HG03064 (cell line): ENCODE data around the gene GLO1.
A peak's percentile ranks its signal among the peaks of the same experiment; 100 is the strongest.

Experiments used
- ATAC-seq: cut with Tn5 transposase; IDR thresholded peaks from one replicate; pipeline ENCODE4 v1.9.1; 2021; ENCODE audit warnings: low read depth; ENCODE audit not compliant: unreplicated experiment

Gene GLO1

DNA sequence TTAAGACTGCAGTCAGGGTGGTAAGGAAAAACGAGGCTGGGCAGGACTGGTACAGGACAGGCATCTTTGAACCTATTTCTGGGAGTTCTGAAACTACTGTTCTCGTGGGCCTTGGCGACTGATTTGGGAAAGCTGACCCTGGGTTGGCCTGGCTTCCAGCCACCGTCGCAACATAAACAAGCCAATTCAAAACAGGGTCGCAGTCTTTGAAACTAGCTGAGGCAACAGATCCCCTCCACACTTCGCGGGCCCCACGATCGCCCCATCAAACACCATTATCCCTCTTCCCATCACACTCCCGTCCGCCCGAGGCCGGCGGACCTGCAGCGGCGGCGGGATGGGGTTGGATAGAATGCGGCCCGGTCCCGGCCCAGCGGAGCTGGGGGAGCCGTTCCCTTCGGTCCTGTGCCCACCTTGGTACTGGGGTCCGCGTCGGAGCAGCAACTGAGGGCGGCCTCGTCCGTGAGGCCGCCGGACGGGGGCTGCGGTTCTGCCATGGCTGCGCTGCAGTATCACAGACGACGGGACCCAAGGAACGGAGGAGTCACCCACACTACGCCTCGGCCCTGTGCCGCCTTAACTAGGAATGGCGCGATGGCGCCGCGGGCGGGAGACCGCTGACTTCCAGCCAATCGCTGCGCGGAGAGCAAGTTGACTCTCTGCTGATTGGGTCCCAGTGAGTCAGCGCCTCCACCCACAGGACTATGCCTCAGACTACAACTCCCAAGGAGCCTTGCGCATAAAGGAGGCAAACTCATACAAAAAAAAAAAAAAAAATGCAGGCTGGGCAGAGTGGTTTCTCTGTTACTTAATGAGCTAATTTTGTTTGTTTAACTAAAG lies at the start of gene GLO1:
TSS of gene GLO1 (minus strand) at position 588 of the 840 bp plus-strand sequence. CDS start at position 497, 91 bp downstream.
- peak; percentile 99 for ATAC-seq

DNA sequence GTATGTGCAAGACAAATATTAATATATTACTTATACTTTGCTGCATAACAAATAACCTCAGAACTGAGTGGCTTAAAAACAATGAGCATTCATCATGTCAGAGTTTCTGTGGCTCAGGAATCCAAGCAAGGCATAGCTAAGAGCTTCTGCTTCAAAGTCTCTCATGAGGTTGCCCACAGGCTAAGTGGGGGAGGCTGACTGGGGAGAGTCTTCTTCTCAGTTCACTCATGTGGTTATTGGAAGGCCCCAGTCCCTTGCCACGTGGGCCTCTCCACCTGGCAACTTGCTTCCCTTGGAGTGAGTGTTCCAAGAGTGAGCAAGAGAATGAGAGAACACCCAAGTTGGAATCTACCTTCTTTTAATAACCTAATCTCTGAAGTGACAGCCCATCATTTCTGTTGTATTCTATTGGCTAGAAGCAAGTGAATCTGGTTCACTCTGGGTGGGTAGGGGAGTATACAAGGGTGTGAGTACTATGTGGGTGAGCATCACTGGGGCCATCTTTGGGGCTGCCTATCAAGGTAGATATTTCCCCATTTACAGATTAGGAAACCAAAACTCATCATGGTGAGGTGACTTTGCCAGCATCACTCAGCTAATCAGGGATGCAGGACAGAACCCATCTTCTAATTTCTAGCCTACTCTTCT lies 48.1 kb upstream of the GLO1 start:
- ATAC-seq, result no peak

DNA sequence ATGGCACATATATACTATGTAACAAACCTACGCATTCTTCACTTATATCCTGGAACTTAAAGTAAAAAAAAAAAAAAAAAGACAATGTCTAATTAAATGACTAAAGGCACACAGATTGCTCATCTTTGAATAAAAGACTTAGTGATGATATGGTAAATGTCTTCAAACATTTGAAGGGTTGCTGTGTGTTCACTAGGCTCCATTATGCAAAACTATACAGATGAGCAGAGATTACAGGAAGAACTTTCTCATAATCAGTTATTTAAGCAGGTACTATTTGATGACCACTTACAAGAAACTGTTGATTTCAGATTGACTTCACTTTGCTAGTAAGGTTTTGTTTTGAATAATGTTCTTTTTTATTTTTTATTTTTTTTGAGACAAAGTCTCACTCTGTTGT lies 46.5 kb upstream of the GLO1 start:
- no peak for ATAC-seq

DNA sequence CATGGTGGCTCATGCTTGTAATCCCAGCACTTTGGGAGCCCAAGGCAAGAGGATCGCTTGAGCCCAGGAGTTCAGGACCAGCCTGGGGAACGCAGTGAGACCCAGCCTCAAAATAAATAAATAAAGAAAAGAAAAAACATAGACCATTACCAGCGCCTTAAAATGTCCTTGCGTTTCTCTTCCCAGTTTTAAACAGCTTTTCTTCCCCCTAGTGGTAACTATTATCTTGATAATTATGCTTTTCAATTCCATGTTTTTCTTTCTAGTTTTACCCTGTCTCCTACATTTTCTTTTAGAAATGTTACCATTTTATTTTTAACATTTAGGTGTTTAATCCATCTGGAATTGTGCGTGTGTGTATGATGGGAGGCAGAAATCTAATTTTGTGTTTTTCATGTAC lies 36.6 kb upstream of the GLO1 start:
- ATAC-seq, result no peak

DNA sequence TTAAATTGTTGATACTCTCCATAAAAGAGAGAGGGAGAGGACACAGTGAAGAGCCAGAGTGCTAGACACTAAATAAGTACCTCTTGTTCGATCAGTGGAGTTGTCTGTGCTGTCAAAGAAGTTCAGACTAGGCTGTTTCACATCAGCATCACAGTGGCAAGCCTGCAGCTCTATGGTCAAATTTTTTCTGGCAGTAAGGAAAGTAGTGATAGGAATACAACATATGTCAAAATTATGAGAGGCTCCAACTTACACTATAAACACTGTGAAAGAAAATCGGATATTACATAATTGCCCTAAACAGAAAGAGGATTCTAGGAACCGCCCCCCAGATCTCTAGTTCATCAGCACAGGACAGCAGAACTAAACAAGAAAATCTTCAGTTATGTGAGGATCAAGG lies 35.3 kb upstream of the GLO1 start:
- ATAC-seq, result no peak

DNA sequence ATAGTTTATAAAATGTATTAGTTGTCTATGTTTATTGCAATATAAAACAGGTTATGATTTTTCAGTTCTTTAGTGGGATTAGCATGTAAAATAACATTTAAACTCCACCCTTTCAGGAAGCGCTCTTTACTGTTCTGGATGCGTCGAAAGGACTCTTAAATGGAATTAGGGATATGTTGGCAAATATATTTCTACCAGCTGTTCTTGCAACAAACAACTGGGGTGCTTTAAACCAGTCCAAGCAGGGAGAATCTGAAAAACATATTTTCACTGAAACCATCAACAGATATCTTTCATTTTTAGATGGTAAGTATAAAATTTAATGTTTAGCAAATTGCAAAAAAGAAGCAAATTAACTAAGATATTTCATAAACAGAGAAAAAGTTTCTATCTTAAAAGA lies 34.0 kb upstream of the GLO1 start:
- ATAC-seq, result no peak

DNA sequence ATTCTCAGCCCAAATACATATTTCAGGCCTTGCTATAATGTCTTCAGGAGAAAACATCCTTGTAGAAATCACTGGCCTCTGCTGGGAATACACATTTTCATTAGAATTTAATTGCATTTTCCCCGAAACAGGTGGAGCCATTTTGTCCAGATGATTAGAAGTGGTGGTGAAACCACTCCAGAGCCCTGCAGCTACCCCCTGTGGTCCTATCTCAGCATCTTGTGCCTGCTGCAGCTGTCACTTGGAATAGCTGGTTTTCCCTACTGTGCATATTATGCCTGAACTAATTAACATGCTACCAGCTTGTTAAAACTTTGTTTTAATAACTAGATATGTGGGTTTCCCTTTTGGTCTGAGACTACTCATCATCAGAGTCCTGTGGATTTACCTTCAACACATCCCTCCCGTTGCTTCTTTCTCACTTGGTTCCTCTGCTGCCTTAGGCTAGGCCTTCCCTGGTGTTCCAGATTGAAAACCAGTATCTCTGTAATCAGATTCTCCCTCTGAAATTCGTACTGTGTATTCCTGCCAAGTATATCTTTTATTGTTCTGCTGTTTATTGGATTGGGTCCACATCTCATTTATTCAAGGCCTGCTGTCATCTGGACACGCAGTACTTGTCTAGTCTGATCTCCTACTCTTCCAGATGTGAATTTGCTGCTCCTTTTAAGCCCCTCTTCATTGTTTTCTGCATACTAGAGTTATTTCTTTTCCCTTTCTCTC lies 27.4 kb upstream of the GLO1 start:
- ATAC-seq, result no peak

DNA sequence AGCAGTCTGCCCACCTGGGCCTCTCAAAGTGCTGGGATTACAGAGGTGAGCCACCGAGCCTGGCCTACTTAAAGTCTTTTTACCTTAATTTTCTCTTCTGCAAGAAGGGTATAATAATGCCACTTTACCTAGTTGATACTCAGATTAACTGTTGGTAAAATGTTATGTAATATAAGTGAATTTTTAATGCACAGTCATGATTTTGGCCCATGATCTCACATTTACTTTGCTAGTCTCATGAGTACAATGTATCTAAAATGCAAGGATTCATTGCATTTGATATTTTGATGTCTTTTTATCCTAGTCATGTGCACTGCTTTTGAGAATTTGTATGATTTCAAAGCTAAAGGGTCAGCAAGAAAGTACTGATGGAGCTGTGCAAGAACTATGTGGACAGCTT lies 25.3 kb upstream of the GLO1 start:
- ATAC-seq, result no peak

DNA sequence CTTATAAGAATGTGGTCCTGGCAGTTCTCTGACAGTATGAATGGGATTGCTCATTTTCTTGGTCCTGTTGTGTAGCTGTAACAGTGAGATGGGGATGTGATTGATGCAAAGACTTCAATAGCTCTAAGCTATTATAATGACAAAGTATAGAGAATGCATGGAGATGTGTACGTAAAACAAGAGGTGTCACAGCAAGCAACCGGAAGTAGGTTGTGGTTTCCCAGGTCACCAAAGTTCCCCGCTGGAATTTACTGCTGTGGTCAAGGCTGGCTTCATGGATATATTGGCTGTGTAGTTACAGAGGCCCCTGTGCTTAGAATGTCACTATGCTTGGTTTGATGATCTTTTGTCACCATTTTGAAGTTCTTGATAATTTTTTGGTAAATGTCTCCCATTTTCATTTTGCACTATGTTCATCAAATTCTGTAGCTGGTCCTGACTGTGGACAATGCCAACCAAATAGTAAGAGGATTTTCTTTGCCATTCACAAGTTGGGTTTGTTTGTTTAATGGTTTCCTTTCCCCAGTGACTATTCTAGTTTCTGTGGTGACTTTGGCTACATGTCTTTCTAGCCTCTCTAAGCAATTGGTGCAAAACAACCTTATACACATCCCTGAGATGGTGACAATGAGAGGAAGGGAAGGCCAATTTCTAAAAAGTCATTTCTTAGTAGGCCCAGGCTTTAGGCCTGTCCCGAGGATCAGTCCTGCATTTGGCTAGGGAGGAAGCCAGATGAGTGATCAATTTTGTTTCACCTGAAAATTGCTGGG lies 22.7 kb upstream of the GLO1 start:
- no peak for ATAC-seq

DNA sequence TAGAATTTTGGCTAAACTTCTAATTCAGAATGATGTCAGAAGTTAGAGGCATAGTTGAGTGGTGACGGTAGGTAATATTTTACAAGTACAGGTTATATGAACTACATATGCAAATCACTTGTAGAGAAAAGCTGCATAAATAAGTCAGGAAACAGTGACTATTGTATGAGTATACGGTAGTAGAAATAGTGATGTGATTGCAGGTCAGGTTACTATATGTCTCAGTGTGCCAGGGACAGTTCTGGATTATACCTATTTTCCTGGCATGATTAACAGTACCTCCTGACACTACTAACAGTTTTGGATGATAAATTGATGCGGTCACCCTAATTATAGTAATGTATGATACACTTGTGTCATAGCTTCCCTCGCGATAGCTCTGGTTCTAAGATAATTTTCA lies 21.4 kb upstream of the GLO1 start:
- ATAC-seq, result no peak

DNA sequence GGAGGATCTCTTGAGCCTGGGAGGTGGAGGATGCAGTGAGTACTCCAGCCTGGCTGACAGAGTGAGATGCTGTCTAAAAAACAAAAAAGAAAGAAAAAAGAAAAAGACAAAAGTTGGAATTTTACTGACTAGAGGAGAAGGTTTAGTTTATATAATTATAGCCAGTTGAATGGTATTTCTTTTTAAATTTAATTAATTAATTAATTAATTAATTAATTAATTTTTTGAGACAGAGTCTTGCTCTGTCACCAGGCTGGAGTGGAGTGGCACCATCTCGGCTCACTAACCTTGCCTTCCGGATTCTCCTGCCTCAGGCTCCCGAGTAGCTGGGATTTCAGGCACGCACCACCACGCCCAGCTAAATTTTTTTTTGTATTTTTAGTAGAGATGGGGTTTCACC lies 20.8 kb upstream of the GLO1 start:
- no peak for ATAC-seq

DNA sequence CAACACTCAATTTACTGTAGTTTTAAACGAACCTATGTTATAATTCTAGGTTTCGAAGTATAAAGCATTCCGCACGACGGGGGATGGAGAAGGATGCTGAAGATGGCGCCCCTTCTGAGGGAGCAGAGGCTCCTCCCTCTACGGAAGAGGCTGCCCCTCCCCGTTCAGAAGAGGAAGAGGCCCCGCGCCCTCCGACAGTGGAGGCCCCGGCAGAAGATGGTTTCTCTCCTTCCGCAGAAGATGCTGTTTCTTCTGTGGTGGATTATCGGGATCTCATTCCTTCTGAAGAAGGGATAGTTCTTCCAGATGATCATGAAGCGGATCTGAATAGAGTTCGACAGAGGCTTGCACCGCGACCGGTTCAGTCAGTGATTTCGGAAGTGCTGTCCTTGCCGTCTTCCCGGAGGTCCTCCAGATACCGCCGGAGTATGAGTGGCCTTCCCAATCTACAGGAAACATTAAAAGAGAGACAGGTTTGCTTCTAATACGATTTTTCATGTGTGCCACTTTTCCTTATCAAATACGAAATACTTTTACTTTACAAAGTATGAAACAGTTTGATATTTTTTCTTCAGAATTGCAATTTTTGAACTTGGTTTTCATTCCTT lies 19.9 kb upstream of the GLO1 start:
- ATAC-seq, result no peak

DNA sequence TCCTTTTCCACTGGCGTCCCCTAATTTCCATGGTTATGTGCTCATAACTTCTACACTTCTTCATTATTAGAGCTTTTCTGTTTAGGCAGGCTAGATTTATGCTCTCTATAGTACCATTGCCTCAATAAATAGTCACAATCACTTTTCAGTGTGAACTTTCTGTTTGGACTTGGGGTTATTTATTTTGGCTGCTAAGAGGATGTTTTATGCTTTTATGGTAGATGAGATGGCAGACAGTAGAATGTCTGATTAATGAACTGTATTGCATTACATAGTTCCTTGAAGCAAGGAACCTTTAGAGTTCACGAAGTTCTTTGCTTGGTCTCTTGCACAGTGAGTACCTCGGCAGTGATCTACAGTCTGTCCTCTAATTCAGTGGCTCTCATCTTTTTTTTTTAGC lies 19.1 kb upstream of the GLO1 start:
- no peak for ATAC-seq

DNA sequence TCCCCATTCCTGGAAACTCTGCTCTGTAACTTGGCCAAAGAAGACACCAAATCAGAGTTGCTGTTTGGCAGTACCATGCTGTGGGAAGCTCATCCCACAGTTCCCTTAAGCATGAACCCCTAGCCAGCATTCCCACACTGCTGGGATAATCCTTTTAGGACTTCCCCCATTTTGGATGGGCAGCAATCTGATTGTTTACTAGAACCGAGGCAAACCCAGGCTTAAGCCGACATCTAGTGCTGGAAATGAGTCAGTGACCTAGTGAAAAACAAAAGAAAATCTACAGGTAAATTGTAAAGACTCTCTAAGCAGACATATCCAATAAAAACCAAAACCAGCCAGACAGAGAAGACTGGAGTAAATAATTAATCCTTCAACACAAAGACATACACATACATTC lies 17.4 kb upstream of the GLO1 start:
- ATAC-seq, result no peak

DNA sequence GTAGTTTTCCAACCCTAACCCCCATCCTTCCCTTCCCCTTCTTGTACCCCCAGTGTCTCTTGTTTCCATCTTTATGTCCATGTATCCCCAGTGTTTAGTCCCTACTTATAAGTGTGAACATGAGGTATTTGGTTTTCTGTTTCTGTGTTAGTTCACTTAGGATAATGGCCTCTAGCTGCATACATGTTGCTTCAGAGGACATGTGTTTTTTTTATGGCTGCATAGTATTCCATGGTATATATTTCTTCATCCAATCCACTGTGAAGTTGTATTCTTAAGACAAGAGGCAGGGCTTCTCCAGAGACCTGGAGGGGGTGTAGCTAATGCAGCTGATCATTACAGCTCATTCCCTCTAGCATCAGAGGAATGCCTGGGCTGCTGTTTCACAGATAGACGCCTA lies 16.4 kb upstream of the GLO1 start:
- no peak for ATAC-seq

DNA sequence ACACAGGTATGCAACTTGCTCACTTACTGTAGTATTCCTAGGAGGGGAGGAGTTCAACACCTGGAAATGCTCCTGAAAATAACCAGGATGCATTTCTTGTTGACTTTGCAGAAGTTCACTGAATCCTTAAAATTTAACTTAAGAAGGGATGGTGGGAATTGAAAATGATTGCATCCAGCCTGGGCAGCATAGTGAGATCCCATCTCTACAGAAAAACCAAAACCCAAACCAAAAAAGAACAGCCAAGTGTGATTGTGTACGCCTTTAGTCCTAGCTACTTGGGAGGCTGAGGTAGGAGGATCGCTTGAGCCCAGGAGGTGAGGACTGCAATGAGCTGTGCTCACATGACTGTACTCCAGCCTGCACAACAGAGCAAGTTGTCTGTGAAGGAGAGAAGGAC lies 13.9 kb upstream of the GLO1 start:
- no peak for ATAC-seq

DNA sequence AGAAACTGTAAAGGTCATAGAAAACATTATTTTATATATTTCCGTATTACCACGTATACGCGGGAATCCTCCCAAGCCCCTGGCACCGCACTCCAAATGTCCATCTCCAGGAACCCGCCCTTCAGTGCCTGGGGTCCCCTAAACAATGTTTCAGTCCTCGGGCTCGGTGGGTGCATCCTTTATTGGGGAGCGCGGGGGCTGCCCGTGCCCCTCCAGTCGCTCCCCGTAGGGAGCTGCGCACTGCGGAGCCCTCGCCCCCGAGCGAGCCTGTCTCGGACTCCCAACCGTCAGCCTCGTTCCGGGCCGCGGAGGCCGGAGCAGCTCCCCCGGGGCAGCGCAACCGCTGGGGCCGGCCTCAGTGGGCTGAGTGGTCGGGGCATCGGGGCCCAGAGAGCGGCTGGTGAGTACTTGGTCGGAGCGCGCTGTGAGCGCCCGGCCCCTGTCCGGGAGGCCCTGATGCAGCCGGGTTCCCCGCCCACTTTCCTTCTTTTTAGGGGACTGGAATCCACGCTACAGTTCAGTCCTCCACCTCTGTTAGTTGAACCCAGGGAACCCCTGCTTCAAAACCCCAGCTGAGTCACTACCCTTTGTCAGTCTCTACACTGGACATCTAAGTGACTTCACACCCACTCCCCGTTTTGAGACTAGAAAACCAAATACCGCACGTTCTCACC lies 12.2 kb upstream of the GLO1 start, which contains the start of gene DNAH8:
TSS of gene DNAH8 (plus strand) at position 296 of the 674 bp plus-strand sequence. CDS start 7,499 bp downstream, outside the sequence.
- no peak for ATAC-seq

DNA sequence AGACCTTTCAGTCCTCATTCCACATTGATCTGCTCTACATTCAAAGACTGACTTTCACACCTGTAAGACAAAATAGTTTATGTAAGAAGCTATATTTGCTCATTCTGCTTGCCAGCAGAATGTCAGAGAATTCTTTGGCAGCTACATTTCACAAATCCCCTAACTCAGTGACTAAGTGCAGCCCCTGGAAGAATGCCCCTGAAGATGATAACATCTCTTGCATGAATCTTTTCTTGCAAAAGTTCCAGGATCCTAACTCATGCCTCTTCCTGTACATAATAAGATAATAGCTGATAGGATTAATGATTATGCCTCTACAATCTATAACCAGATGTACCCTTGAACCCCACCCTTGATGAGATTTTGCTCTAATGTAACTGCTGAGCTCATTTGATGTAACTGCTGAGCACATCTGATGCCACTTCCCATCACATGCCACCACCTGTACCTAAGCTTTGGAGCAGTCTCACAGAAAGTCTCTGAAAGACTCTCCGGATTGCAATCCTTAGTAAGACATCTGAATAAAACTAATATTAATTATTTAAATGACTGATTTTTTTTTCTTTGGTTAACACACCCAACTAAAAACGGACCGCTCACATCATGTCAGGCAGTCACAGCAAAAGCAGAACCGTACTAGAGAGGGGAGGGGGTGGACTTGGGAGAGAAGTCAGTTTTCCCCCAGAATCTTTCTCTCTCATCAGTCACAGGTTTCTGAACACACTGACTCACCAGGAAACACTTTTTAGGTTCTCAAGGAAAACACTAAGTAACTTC lies 11.5 kb upstream of the GLO1 start:
- no peak for ATAC-seq

DNA sequence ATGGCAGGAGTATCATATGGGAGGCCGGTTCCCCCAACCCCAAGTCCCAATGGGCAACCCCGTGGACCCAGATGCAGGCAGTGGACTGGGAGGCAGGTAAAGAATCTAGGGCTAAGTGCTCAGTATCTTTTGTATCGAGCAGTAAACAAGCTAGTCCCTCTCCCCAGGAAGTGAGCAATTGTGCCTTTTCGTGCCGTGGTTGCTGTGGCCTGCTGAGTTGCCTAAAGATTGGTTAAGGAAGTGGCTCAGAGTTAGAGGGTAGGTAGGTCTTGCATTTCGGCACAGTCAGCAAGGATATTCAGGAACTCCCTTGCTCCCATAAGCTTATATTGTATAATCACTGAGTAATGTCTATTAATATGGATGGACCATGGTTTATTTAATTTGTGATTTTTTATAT lies 10.9 kb upstream of the GLO1 start:
- no peak for ATAC-seq
